OCI-LY3 (cell line): ENCODE measurements around the gene GTF2H3.
A peak's percentile ranks its signal among the peaks of the same experiment; 100 is the strongest.

ENCODE experiments used
- H2AFZ ChIP-seq: fragments of 200-600, 300-600 bp; shearing (Covaris generic); 2 replicates; pipeline ENCODE4 v1.6.0; 2014; ENCODE audit warnings: antibody characterized with exemption, low read depth, low read length
- H3K27ac ChIP-seq: fragments of 200-600, 300-600 bp; sonication (generic); 2 replicates; pipeline ENCODE4 v1.5.1; 2014; ENCODE audit warnings: mild to moderate bottlenecking, low read length, moderate library complexity, mixed read lengths
- H3K27me3 ChIP-seq: fragments of 200-600, 300-600 bp; sonication (generic); 2 replicates; pipeline ENCODE4 v1.6.1; 2014; ENCODE audit warnings: low read depth, low read length, mixed read lengths
- H3K36me3 ChIP-seq: fragments of 200-600, 300-600 bp; sonication (generic); replicated peaks from 2 replicates; pipeline ENCODE3; 2014; ENCODE audit warnings: low read depth, low read length, mixed read lengths
- H3K4me1 ChIP-seq: fragments of 300-600, 200-600 bp; sonication (generic); 2 replicates; pipeline ENCODE4 v1.6.1; 2014; ENCODE audit warnings: low read length, mixed read lengths
- H3K4me2 ChIP-seq: fragments of 200-600, 300-600 bp; sonication (generic); 2 replicates; pipeline ENCODE4 v1.6.1; 2014; ENCODE audit warnings: low read length, mixed read lengths
- H3K4me3 ChIP-seq: fragments of 300-600, 200-600 bp; sonication (generic); 2 replicates; pipeline ENCODE4 v1.5.1; 2014; ENCODE audit warnings: antibody characterized with exemption, mild to moderate bottlenecking, low read length, moderate library complexity
- H3K79me2 ChIP-seq: fragments of 300-600, 200-600 bp; shearing (Covaris generic); 2 replicates; pipeline ENCODE4 v1.6.1; 2014; ENCODE audit warnings: mild to moderate bottlenecking, low read length, mixed read lengths
- H3K9ac ChIP-seq: fragments of 300-600, 200-600 bp; shearing (Covaris generic); 2 replicates; pipeline ENCODE4 v1.6.0; 2014; ENCODE audit warnings: mild to moderate bottlenecking, low read length, moderate library complexity
- H3K9me3 ChIP-seq: fragments of 200-600, 300-600 bp; shearing (Covaris generic); 2 replicates; pipeline ENCODE4 v1.6.1; 2014; ENCODE audit warnings: low read length, mixed read lengths; ENCODE audit not compliant: insufficient read depth
- H4K20me1 ChIP-seq: fragments of 200-600, 300-600 bp; sonication (generic); 2 replicates; pipeline ENCODE4 v1.6.1; 2016; ENCODE audit warnings: low read length, mixed read lengths; ENCODE audit not compliant: insufficient read depth
- CTCF ChIP-seq: fragments of 200-600, 300-600 bp; sonication (generic); IDR thresholded peaks from 2 replicates; pipeline ENCODE4 v1.5.1; 2014; ENCODE audit warnings: antibody characterized with exemption, low read length, low read depth
- EZH2phosphoT487 ChIP-seq: fragments of 200-600 bp; shearing (Covaris generic); IDR thresholded peaks from 2 replicates; pipeline ENCODE4 v1.6.1; 2018; ENCODE audit warnings: antibody characterized with exemption, mixed run types, low read depth

The GTF2H3 gene

GRCh38 chr12:123655420-123655819, 21.8 kb downstream of the GTF2H3 start:
- Histone ChIP-seq H3K79me2 (no peaks in the 10 kb centered on the region), H3K27me3 (no peaks in the 10 kb centered on the region), H3K4me2 (peak overlapping the region; percentile 55), H3K36me3 (peaks cover 32% of the 10 kb centered on the region), H3K9ac (no peak overlapping the region), H3K4me3 (0 out of 2 replicates have a peak overlapping the region, but pooled peaks have one; percentile 9), H2AFZ (no peak overlapping the region), H3K9me3 (no peaks in the 10 kb centered on the region), H3K4me1 (peaks cover 31% of the 10 kb centered on the region), H4K20me1 (no peaks in the 10 kb centered on the region), H3K27ac (peak overlapping the region; percentile 42; the same call in 1 of the 2 replicates)
- TF ChIP-seq EZH2phosphoT487, result no peak
- TF ChIP-seq CTCF, result no peak

GRCh38 chr12:123656392-123656791, 22.8 kb downstream of the GTF2H3 start:
- Histone ChIP-seq H3K4me1 (peaks cover 31% of the 10 kb centered on the region), H3K36me3 (peaks cover 30% of the 10 kb centered on the region), H3K27me3 (no peaks in the 10 kb centered on the region), H3K9ac (no peak overlapping the region), H2AFZ (no peak overlapping the region), H3K4me2 (no peak overlapping the region), H3K4me3 (no peak overlapping the region), H3K27ac (no peak overlapping the region), H3K79me2 (no peaks in the 10 kb centered on the region), H3K9me3 (no peaks in the 10 kb centered on the region), H4K20me1 (no peaks in the 10 kb centered on the region)
- TF ChIP-seq EZH2phosphoT487 (no peak), CTCF (no peak)

- Histone ChIP-seq H3K27ac (no peak overlapping the region), H3K4me1 (peaks cover 31% of the 10 kb centered on the region), H3K79me2 (no peaks in the 10 kb centered on the region), H2AFZ (no peak overlapping the region), H3K4me2 (no peak overlapping the region), H3K9ac (no peak overlapping the region), H3K36me3 (peaks cover 25% of the 10 kb centered on the region), H3K27me3 (no peaks in the 10 kb centered on the region), H3K9me3 (no peaks in the 10 kb centered on the region), H4K20me1 (no peaks in the 10 kb centered on the region), H3K4me3 (no peak overlapping the region)
- TF ChIP-seq EZH2phosphoT487 (no peak), CTCF (0 out of 2 replicates have a peak, but pooled peaks have one; percentile 20)
Measured at GRCh38 chr12:123657211-123657610, 23.6 kb downstream of the GTF2H3 start.

DNA sequence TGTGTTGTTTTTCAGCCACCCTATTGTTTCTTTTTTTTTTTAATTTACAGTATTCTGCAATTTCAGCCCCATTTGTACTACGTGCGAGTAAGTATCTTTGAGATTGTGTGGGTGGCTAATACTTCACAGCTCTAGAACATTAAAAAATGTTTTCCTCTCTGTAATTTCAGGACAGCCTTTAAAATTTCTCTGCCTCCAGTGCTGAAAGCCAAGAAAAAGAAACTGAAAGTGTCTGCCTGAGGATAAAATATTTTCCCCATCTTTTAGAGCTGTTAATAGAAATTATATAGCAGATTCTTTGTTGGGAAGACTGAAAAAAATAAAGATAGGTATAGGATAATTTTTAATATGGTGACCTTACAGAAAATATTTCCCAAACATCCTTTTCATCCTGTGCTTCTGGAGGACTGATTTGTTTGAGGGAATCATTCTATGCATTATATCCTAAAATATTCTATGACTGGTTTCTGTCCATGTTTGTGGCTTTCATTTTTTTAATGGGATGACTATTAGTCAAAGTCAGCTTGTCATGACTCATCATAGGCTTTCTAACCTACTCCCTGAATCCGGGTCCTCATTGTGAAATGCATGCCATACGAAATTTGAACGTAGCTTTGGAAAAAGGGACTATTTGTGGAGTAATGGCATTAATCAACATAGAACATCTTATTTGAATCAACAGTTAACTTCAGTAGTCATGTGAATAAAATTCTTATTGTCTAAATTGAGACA, 26.5 kb downstream of the GTF2H3 start:
- TF ChIP-seq EZH2phosphoT487 (no peak), CTCF (no peak)
- Histone ChIP-seq H3K9ac (no peak overlapping the region), H3K9me3 (no peaks in the 10 kb centered on the region), H3K79me2 (no peaks in the 10 kb centered on the region), H3K27me3 (no peaks in the 10 kb centered on the region), H3K4me2 (no peak overlapping the region), H3K36me3 (peaks cover 21% of the 10 kb centered on the region), H3K4me1 (peaks cover 22% of the 10 kb centered on the region), H4K20me1 (no peaks in the 10 kb centered on the region), H3K27ac (no peak overlapping the region), H3K4me3 (no peak overlapping the region), H2AFZ (no peak overlapping the region)
